Measurements from ENCODE around the gene CNEP1R1.

- TF ChIP-seq FOXM1 (IDR thresholded peaks at IDR 0.05; ENCODE audit: borderline replicate concordance), result no peak
- no peak for TF ChIP-seq FOXA1 (IDR thresholded peaks at IDR 0.05)
- TF ChIP-seq BHLHE40 (IDR thresholded peaks at IDR 0.05; ENCODE audit: borderline replicate concordance), result no peak
- TF ChIP-seq NFRKB (IDR thresholded peaks at IDR 0.05), result no peak
- no peak for TF ChIP-seq ELF4 (IDR thresholded peaks at IDR 0.05)
- TF ChIP-seq FOXK2 (IDR thresholded peaks at IDR 0.05), result no peak
- no peak for TF ChIP-seq SP1 (IDR thresholded peaks at IDR 0.05)
- no peak for TF ChIP-seq LEF1 (IDR thresholded peaks at IDR 0.05; ENCODE audit: borderline replicate concordance)
These were observed 15.0 kb downstream of the CNEP1R1 start for GRCh38 chr16:50040018-50040417.

Measured in HEK293T (cell line).